Measurements from ENCODE around the gene MUL1.
"Not testable (repeated sequence)": the region's sequence is repeated elsewhere in the genome, so short reads cannot be mapped to it uniquely, and the experiment has no call there.

The MUL1 gene, protein sequence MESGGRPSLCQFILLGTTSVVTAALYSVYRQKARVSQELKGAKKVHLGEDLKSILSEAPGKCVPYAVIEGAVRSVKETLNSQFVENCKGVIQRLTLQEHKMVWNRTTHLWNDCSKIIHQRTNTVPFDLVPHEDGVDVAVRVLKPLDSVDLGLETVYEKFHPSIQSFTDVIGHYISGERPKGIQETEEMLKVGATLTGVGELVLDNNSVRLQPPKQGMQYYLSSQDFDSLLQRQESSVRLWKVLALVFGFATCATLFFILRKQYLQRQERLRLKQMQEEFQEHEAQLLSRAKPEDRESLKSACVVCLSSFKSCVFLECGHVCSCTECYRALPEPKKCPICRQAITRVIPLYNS

DNA sequence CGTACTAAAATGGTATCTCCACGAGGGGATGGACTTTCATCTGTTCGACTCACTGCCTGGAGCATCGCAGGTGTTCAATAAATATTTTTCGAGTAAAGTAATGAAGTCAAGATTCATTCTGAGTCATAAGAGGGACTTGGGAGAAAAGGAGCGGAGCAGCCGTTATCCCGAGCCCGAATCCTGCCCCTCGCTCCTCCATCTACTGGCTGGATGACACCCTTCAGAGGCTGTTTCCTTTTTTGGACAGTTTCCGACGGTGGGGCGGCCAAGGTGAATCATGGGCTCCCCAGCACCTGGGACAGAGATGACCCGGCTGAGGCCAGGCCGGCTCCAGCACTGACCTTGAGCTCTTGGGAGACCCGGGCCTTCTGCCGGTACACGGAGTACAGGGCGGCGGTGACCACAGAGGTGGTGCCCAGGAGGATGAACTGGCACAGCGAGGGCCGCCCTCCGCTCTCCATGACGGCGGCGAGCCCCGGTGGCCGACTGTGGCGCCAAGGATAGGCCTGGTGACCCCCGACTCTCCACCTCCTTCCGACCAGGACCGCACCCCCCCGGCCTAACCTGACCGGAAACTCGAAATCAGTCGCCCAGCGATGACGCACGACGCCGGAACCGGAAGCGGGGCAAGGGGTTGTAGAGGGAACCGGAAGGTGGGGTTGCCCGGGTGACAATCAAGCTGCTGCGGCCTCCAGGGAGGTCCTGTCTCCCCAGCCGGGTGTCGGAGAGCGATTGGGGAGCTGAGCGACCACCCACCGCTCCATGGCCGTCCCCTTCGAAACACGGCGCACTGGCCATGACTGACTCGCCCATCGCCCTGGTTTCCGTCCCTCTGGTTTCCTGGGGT lies at the start of gene MUL1:
Gene MUL1 (minus strand): TSS at position 588 of the 847 bp plus-strand sequence. CDS start 127 bp downstream, at position 461.
- peak; percentile 98 for DNase-seq

- DNase-seq, result no peak
These were observed 47.8 kb upstream of the MUL1 start for GRCh38 chr1:20555758-20556120.

- no peak for DNase-seq
These were observed 47.2 kb upstream of the MUL1 start for GRCh38 chr1:20555025-20555757.

GRCh38 chr1:20552728-20553445 lies 44.9 kb upstream of the MUL1 start:
- DNase-seq, result no peak

GRCh38 chr1:20551945-20552727 lies 44.2 kb upstream of the MUL1 start, which contains the start of gene FAM43B:
Gene FAM43B, plus strand, starts transcription at chr1:20552573. Its CDS starts 401 bp downstream, at chr1:20552974.
- no peak for DNase-seq

DNA sequence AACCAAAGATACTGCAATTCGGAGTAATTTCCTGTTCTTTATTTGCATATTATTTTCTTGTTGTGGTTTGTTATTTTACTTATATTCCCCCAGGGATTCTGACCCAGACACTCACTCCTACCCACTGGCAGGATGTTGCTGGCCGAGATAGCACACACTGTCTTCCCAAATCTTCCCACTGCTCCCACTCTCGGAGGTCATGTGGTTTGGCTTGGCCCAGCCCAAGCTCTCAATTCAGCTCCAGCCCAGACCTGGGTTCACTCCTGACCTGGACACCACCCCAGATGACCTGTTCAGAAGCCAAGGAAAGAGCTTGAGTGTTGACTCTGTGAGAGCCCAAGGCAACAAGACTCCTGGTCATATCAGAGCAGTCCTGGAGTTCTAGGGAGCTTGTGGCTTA lies 43.2 kb upstream of the MUL1 start:
- DNase-seq, result no peak

GRCh38 chr1:20546637-20547036 lies 38.7 kb upstream of the MUL1 start:
- DNase-seq, result no peak

- DNase-seq, result no peak
These were observed 32.3 kb upstream of the MUL1 start for GRCh38 chr1:20540281-20540680.

- no peak for DNase-seq
These were observed 31.0 kb upstream of the MUL1 start for GRCh38 chr1:20538760-20539551.

DNA sequence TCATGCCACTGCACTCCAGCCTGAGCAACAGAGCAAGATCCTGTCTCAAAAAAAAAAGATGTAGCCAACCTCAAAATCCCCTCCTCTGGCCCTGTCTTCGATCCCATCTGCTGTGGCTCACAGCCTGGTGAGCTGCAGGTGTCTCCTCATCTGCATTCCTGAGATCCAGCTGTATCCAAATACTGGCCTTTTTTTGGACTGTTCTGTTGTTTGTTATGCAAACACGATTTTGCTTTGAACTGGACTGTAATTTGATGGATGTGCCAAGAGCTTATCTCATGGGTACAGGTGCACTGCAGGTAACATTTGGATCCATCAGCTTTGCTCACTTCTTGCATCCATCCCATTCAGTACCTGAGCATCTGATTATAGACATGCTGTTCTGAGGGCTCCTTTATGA lies 30.3 kb upstream of the MUL1 start:
- no peak for DNase-seq

DNA sequence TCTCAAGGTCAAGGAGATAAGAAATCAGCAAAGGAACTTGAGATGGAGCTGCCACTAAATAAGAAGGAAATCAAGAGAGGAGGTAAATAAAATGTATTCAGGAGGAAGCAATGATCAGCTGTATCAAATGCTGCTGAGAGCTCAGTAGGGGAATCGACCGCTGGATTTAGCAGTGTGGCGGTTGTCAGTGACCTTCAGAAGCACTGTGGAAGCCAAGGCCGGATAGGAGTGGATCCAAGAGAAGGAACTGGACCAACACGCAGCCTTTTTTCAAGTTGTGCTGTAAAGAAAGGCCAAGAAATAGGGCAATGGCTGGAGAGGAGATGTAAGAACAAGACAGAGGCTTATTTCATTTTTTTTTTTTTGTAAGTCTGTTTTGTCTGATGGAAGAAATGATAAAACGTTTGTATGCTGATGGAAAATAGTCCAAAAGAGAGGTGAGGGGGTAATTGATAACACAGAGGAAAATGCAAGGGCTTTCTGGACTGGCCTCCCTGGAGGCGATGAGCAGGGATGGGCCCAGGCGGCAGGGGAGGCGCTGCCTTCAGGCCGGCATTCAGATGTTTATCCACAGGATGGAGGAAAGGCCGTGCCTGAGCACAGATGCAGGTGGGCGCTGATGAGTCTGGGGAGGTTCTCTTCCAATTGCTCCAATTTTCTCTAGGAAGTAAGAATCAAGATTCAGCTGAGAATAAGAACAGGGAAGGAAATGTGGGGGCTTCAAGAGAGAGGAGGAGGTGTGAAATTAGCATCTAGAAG lies 26.9 kb upstream of the MUL1 start:
- no peak for DNase-seq

GRCh38 chr1:20533635-20534034 lies 25.7 kb upstream of the MUL1 start:
- no peak for DNase-seq

DNA sequence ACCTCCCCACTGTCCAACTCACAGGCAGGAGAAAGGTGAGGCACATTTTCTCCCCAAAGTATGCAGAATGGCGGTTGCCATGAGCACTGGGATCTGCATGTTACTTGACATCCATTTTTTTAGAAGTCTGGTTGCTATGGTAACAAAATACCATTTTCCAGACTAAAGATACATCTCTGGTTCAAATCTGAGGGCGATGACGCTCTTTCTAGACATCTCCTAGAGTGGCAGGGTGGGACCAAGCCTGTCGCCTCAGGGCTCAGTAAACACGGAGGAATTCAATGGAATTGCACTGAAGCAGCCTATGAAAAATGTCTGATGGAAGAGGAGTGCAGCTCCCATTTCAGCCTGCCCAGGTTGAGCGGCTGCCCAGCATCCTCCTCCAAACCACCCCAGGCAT lies 22.9 kb upstream of the MUL1 start:
- no peak for DNase-seq

DNA sequence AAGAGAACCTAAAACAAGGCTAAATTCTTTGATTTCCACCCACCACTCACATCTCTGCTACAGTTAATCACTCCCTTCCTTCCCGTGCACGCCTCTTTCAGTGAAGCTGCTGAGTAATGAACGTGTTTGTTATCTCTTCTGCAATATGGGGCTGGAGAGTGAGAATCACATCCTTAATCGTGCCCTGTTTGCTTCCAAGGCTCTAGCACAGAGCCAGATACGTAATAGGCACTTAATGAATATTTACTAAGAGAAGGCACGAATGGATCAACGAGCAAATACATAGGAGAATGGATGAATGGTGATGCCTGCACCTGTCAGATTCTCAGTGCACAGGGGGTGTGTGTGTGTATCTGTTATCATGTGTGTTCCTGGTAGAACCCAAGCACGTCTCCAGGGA lies 22.4 kb upstream of the MUL1 start:
- DNase-seq, result no peak

- no peak for DNase-seq
These were observed 20.3 kb upstream of the MUL1 start for GRCh38 chr1:20528221-20528620.

GRCh38 chr1:20526267-20526666 lies 18.3 kb upstream of the MUL1 start:
- no peak for DNase-seq

DNA sequence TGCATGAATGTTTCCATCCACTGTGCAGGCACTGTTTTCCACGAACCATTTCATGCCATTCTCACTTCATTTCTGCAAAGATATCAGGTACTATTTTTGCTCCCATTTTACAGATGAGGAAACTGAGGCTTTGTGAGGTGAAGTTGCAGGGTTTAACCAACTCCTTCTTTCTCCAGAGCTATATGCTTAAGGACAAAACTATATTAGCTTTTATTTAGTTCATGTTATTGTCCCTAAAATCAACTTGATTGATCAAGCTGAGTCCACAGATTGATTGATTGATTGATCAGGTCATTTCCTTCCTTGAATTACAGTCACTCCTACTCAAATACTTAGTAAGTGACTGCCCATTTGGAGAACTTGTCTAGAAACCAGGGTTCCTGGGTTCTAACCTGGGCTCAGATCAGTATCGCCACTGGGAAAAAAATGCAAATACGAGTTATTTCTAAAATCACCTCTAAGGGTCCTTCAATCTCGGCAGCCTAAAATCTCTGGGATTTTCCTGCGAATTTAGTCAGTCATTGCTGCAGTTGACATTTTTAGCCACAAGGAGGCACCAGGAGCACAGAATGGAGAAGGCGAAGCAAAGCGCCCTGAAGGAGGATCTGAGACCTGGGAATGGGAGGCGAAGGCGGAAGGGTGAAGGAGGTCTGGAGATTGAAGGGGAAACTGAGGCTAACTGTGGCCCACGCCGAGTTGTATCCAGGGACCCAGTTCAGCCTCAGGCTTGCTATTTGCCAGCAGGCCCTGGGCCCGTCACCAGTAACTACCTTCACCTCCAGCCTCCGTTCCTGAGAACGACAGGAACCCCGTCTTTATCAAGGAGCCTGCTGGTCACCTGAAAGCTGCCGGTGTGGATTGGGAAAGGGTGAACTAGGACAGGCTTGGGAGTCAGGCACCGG lies 14.3 kb upstream of the MUL1 start:
- peak; percentile 77 for DNase-seq

- DNase-seq, result not testable (repeated sequence)
These were observed 11.8 kb upstream of the MUL1 start for GRCh38 chr1:20519609-20520262.
